ENCODE results near the gene FLNB. TPM values are rescaled to one million over a fixed set of nuclear protein-coding genes. Genes with fewer than 3 reads are reported as not detected.

The FLNB gene
- total and polyA plus RNA-seq, 2 of the 8 experiments (the other 6 are each of a cell fraction or from before 2014, with no cell fraction given): 72.3 to 118 TPM

DNA sequence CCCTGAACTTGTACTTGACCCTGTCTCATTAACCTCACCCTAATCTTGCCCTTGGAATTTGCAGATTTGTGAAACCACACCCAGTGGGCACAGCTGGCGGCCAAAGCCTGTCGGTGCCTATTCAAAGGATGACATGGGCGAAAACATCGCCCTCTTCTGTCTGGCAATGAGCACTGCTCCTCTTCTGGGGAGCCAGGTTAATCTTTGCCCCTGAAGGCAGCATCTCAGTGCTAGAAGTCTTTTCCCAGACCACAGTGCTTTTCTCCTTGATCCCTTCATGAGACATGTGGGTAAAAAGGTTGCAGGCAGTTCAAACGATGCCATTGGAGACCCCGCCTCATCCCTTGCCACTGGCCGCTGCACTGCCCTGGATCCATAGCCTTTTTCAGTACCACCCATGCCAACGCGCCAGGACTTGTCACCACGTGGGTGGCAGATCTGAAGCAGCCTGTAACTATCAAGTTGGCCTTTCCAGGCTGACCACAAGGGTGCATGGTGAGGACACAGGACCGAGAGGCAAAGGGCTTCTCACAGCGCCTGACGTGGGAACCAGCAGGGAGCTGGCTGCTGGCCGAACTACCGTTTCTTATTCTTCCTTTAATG is 209.1 kb downstream of the FLNB start:
- H3K27me3 ChIP-seq (replicated peaks in 1 of 4; ENCODE audit: control insufficient read depth in 3 of 4, extremely low read depth in 1 of 4, insufficient read depth in 3 of 4, low read length in 3 of 4): no peaks in the 10 kb centered on the region
- H3K18ac ChIP-seq (ENCODE audit: extremely low read depth, low read length): 0 out of 2 replicates have a peak overlapping the region, but pooled peaks have one; percentile 43
- peak overlapping the region; percentile 18; the same call in 1 of the 2 replicates for H2BK5ac ChIP-seq (ENCODE audit: low read depth, low read length)
- no peaks in the 10 kb centered on the region for H3K36me3 ChIP-seq (ENCODE audit: control insufficient read depth in 2 of 4, insufficient read depth in 4 of 4, low read length in 3 of 4)
- no peak overlapping the region for H3K14ac ChIP-seq (ENCODE audit: insufficient read length)
- H3K79me2 ChIP-seq (ENCODE audit: control insufficient read depth in 1 of 2, insufficient read depth in 2 of 2, low read length in 2 of 2): no peaks in the 10 kb centered on the region
- no peak overlapping the region; the same call in 1 of the 2 replicates for H3K27ac ChIP-seq (ENCODE audit: low read depth, low read length)
- no peak overlapping the region for H2AK5ac ChIP-seq (ENCODE audit: low read depth, low read length)
- FAIRE-seq (peak; percentile 93), DNase-seq (ENCODE audit: low read depth in 1 of 2, low spot score in 2 of 2) (peak in 1 of 2 experiments; percentile 82)
- no peak overlapping the region for H2BK15ac ChIP-seq (ENCODE audit: low read length)
- H3K4me2 ChIP-seq (ENCODE audit: insufficient read depth in 1 of 2, low read depth in 2 of 2, low read length in 2 of 2): peak overlapping the region; percentile 29 to 74; a peak in 3 of 4 replicates
- H3K23ac ChIP-seq (ENCODE audit: insufficient read length): no peak overlapping the region
- no peaks in the 10 kb centered on the region for H3K9me3 ChIP-seq (ENCODE audit: insufficient read depth in 2 of 2, low read depth in 1 of 2, low read length in 1 of 2)
- no peaks in the 10 kb centered on the region; the same call in 1 of the 2 replicates for H3K23me2 ChIP-seq (ENCODE audit: low read depth, low read length)
- ChIA-PET CTCF (ENCODE audit: partially characterized antibody) (interaction anchor here (0.6 to 10.5 kb wide), 35 partner anchors 9 to 1334 kb away, joined by 3 to 128 read pairs (median 6); partner anchors contain the start of genes HTD2 and RPP14), POLR2A (ENCODE audit: partially characterized antibody) (interaction anchor here (0.6 to 1.2 kb wide), 2 partner anchors 15 to 795 kb away, joined by 3 read pairs; no protein-coding TSS in a partner anchor)
- no peak overlapping the region for H3K9ac ChIP-seq (replicated peaks in 1 of 4; ENCODE audit: extremely low read depth in 1 of 4, low read depth in 3 of 4, low read length in 3 of 4)
- H2AFZ ChIP-seq (ENCODE audit: low read length): peak overlapping the region; percentile 86; the same call in 1 of the 2 replicates
- no peak overlapping the region for H3K4ac ChIP-seq (replicated peaks; ENCODE audit: insufficient read length, low read depth, low read length)
- H2BK20ac ChIP-seq (ENCODE audit: low read length): no peak overlapping the region; the same call in 1 of the 2 replicates
- no peak overlapping the region for H4K5ac ChIP-seq (ENCODE audit: insufficient read length, low read depth, low read length)
- H2BK120ac ChIP-seq (replicated peaks; ENCODE audit: low read depth, low read length): no peak overlapping the region
- no peaks in the 10 kb centered on the region for H3K79me1 ChIP-seq (ENCODE audit: low read depth, low read length)
- H2BK12ac ChIP-seq (ENCODE audit: low read depth, low read length): no peak overlapping the region; the same call in 1 of the 2 replicates
- 18% methylated on average over 15 of the region's 15 CpGs; no CpG with 5 or more reads in 1 of the 2 experiments for WGBS, 2 experiments (ENCODE audit: extremely low coverage in 1 of 2, insufficient coverage in 1 of 2, insufficient read length in 1 of 2, insufficient replicate concordance in 2 of 2, low coverage in 1 of 2, low lambda C conversion rate in 2 of 2, missing lambda C conversion rate in 1 of 2)
- peak overlapping the region in 3 of 4 experiments; percentile 24 to 49 (median 36); a peak in 3 of 8 replicates for H3K4me3 ChIP-seq (ENCODE audit: extremely low read depth in 1 of 4, insufficient read depth in 2 of 4, low read depth in 3 of 4, low read length in 4 of 4)
- no peak overlapping the region for H3K56ac ChIP-seq (replicated peaks; ENCODE audit: insufficient read length, low read depth, low read length)
- H4K8ac ChIP-seq (ENCODE audit: extremely low read depth, insufficient read depth, low read length): peak overlapping the region; percentile 28
- H4K20me1 ChIP-seq (replicated peaks in 1 of 2; ENCODE audit: control insufficient read depth in 1 of 2, insufficient read depth in 2 of 2, low read length in 2 of 2): no peaks in the 10 kb centered on the region
- no peak overlapping the region for H4K91ac ChIP-seq (replicated peaks; ENCODE audit: insufficient read length, low read length)
- H3K4me1 ChIP-seq (replicated peaks in 1 of 4; ENCODE audit: control insufficient read depth in 3 of 4, insufficient read depth in 4 of 4, low read length in 3 of 4): peaks cover 0 to 3% (median under 1%) of the 10 kb centered on the region in 4 experiments; a peak in 3 of 7 replicates
- TF ChIP-seq, protein P1, sequence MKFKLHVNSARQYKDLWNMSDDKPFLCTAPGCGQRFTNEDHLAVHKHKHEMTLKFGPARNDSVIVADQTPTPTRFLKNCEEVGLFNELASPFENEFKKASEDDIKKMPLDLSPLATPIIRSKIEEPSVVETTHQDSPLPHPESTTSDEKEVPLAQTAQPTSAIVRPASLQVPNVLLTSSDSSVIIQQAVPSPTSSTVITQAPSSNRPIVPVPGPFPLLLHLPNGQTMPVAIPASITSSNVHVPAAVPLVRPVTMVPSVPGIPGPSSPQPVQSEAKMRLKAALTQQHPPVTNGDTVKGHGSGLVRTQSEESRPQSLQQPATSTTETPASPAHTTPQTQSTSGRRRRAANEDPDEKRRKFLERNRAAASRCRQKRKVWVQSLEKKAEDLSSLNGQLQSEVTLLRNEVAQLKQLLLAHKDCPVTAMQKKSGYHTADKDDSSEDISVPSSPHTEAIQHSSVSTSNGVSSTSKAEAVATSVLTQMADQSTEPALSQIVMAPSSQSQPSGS (IDR thresholded peaks at IDR 0.05; ENCODE audit: low read length): peak; percentile 85; the same call in 1 of the 2 replicates
- TF ChIP-seq JUND (IDR thresholded peaks at IDR 0.05; ENCODE audit: low read length) (0 out of 2 replicates have a peak, but pooled peaks have one; percentile 10), SIN3A (conservative IDR thresholded peaks at IDR 0.05 in 1 of 2, IDR thresholded peaks at IDR 0.05 in 1 of 2; ENCODE audit: low read depth in 1 of 2, low read length in 2 of 2) (peak in 1 of 2 experiments; percentile 77; a peak in 2 of 4 replicates), YY1 (IDR thresholded peaks at IDR 0.05; ENCODE audit: low read depth, low read length) (0 out of 2 replicates have a peak, but pooled peaks have one; percentile 23), TCF12 (IDR thresholded peaks at IDR 0.05; ENCODE audit: low read depth, low read length) (0 out of 2 replicates have a peak, but pooled peaks have one; percentile 46)
